Thoracic aorta (tissue), 2 donors: ENCODE measurements around the gene MYL6B. TPM values are rescaled to one million over a fixed set of nuclear protein-coding genes. Genes with fewer than 3 reads are reported as not detected.
"Not testable (repeated sequence)": the region's sequence is repeated elsewhere in the genome, so short reads cannot be mapped to it uniquely, and the experiment has no call there.

ENCODE experiments used
- ATAC-seq: fragments of 150-250 bp; one replicate; pipeline ENCODE4 v1.8.0; 2017; ENCODE audit warnings: low read depth; ENCODE audit not compliant: insufficient number of reproducible peaks, low FRiP score
- DNase-seq: peaks from one replicate; pipeline ENCODE4 v3.0.0-alpha.2; 2020; ENCODE audit warnings: low spot score
- H3K27ac ChIP-seq, 2 donors: fragments of 200-600 bp; sonication (generic); 1 replicate in 1 of 2; 2 replicates in 1 of 2; pipeline ENCODE4 v1.5.1; 2016; ENCODE audit warnings: mild to moderate bottlenecking in 2 of 2, moderate library complexity in 2 of 2
- H3K27me3 ChIP-seq: fragments of 200-600 bp; sonication (generic); replicated peaks from 2 replicates; pipeline ENCODE4 v1.6.0; 2016; ENCODE audit warnings: mild to moderate bottlenecking; ENCODE audit not compliant: insufficient read depth
- H3K36me3 ChIP-seq: fragments of 200-600 bp; sonication (generic); one replicate; pipeline ENCODE4 v1.5.1; 2016
- H3K4me1 ChIP-seq, 2 donors: fragments of 200-600 bp; sonication (generic); 1 replicate in 1 of 2; 2 replicates in 1 of 2; pipeline versions ENCODE4 v1.5.1 to v1.6.0; 2016; ENCODE audit warnings: low read depth in 2 of 2, mild to moderate bottlenecking in 1 of 2; ENCODE audit not compliant: control insufficient read depth in 1 of 2
- H3K4me3 ChIP-seq: fragments of 200-600 bp; sonication (generic); 2 replicates; pipeline ENCODE4 v1.5.1; 2016; ENCODE audit warnings: mild to moderate bottlenecking
- H3K9me3 ChIP-seq: fragments of 200-600 bp; sonication (generic); 2 replicates; pipeline ENCODE4 v1.5.1; 2016
- CTCF ChIP-seq: fragments of 200-600 bp; sonication (generic); IDR thresholded peaks from one replicate; pipeline ENCODE4 v1.5.1; 2019; ENCODE audit warnings: antibody characterized with exemption
- total RNA-seq, 2 donors: library from RNA; depleted of rRNA; stranded (reverse); fragments of >200 nt; gene quantifications; one replicate each; pipeline versions ENCODE4 v1.1.0 to v1.2.3, GENCODE V29; 2016

The MYL6B gene
- total RNA-seq, 2 donors from 2014 or later: 17.1 to 19.1 TPM

- no peak for ATAC-seq
- DNase-seq: no peak
- H3K4me3 ChIP-seq: no peak overlapping the region
- no peak overlapping the region for H3K27ac ChIP-seq
- no peak for TF ChIP-seq CTCF
- H3K4me1 ChIP-seq: peaks cover 14 to 37% of the 10 kb centered on the region in 2 donors
- no peaks in the 10 kb centered on the region for H3K27me3 ChIP-seq
- H3K36me3 ChIP-seq: peaks cover 9% of the 10 kb centered on the region
- no peaks in the 10 kb centered on the region for H3K9me3 ChIP-seq
Observed at GRCh38 chr12:56155256-56155845, 3.0 kb downstream of the MYL6B start.

GRCh38 chr12:56156464-56157200 lies 4.2 kb downstream of the MYL6B start:
- H3K27me3 ChIP-seq, DNase-seq, ATAC-seq, H3K9me3 ChIP-seq: not testable (repeated sequence)
- Histone ChIP-seq H3K4me1 (peaks cover 23 to 45% of the 10 kb centered on the region in 2 donors), H3K36me3 (peaks cover 22% of the 10 kb centered on the region), H3K4me3 (peak overlapping the region; percentile 81), H3K27ac (peak overlapping the region; percentile 83 to 85)

- Histone ChIP-seq H3K4me1 (peaks cover 23 to 48% of the 10 kb centered on the region in 2 donors), H3K9me3 (no peaks in the 10 kb centered on the region), H3K36me3 (peaks cover 30% of the 10 kb centered on the region), H3K4me3 (peak overlapping the region; percentile 81), H3K27me3 (no peaks in the 10 kb centered on the region), H3K27ac (peak overlapping the region; percentile 83 to 85)
- TF ChIP-seq CTCF: peak; percentile 83
- peak; percentile 32 for ATAC-seq
- peak; percentile 45 for DNase-seq
Observed at GRCh38 chr12:56157201-56158028, 5.0 kb downstream of the MYL6B start.

GRCh38 chr12:56158029-56158925 lies 5.9 kb downstream of the MYL6B start, which contains the start of gene MYL6:
TSS of gene MYL6 (plus strand) at chr12:56158359. CDS start at chr12:56158402, 43 bp downstream.
- Histone ChIP-seq H3K27ac (peak within 1 kb of the TSS; percentile 90 to 92), H3K4me1 (peaks cover 17 to 47% of the 10 kb centered on the region in 2 donors), H3K36me3 (peaks cover 38% of the 10 kb centered on the region), H3K27me3 (no peaks in the 10 kb centered on the region), H3K4me3 (peak within 1 kb of the TSS; percentile 81), H3K9me3 (no peaks in the 10 kb centered on the region)
- ATAC-seq (peak; percentile 92), DNase-seq (peak; percentile 99)
- TF ChIP-seq CTCF: no peak

- ATAC-seq (peak; percentile 53), DNase-seq (peak; percentile 69)
- Histone ChIP-seq H3K4me3 (peak overlapping the region; percentile 81), H3K36me3 (peaks cover 38% of the 10 kb centered on the region), H3K9me3 (no peaks in the 10 kb centered on the region), H3K4me1 (peaks cover 17 to 44% of the 10 kb centered on the region in 2 donors), H3K27ac (peak overlapping the region; percentile 90 to 92), H3K27me3 (no peaks in the 10 kb centered on the region)
- TF ChIP-seq CTCF: no peak
Observed at GRCh38 chr12:56158926-56159461, 6.6 kb downstream of the MYL6B start.
